Hepatocyte (in vitro differentiated cells): ENCODE data around the gene PLIN4. TPM values are rescaled to one million over a fixed set of nuclear protein-coding genes. Genes with fewer than 3 reads are reported as not detected.

ENCODE experiments used
- DNase-seq: peaks from one replicate; pipeline ENCODE4 v3.0.0-alpha.2; 2016; ENCODE audit warnings: low spot score
- H2AFZ ChIP-seq: fragments of 200-600 bp; sonication (generic); 2 replicates; pipeline ENCODE4 v1.6.0; 2016; ENCODE audit warnings: antibody characterized with exemption, mild to moderate bottlenecking
- H3K27ac ChIP-seq: fragments of 200-600 bp; sonication (generic); 2 replicates; pipeline ENCODE4 v1.5.1; 2016; ENCODE audit warnings: mild to moderate bottlenecking
- H3K27me3 ChIP-seq: fragments of 200-600 bp; sonication (generic); 2 replicates; pipeline ENCODE4 v1.6.1; 2016
- H3K36me3 ChIP-seq: fragments of 200-600 bp; sonication (generic); replicated peaks from 2 replicates; pipeline ENCODE4 v1.5.1; 2016; ENCODE audit warnings: low read depth; ENCODE audit not compliant: insufficient read depth
- H3K4me1 ChIP-seq: fragments of 200-600 bp; sonication (generic); 2 replicates; pipeline ENCODE4 v1.5.1; 2016; ENCODE audit warnings: mild to moderate bottlenecking, moderate library complexity; ENCODE audit not compliant: insufficient read depth
- H3K4me2 ChIP-seq: fragments of 200-600 bp; sonication (generic); 2 replicates; pipeline ENCODE4 v1.6.0; 2016
- H3K4me3 ChIP-seq: fragments of 200-600 bp; sonication (generic); 2 replicates; pipeline ENCODE4 v1.5.1; 2016; ENCODE audit warnings: mild to moderate bottlenecking
- H3K79me2 ChIP-seq: fragments of 200-600 bp; sonication (generic); 2 replicates; pipeline ENCODE4 v1.6.0; 2017; ENCODE audit warnings: mild to moderate bottlenecking
- H3K9me2 ChIP-seq: fragments of 200-600 bp; sonication (generic); replicated peaks from 2 replicates; pipeline ENCODE4 v1.6.0; 2017; ENCODE audit warnings: mild to moderate bottlenecking; ENCODE audit not compliant: insufficient read depth
- H3K9me3 ChIP-seq: fragments of 200-600 bp; sonication (generic); 2 replicates; pipeline ENCODE4 v1.5.1; 2016; ENCODE audit warnings: low read depth, mild to moderate bottlenecking
- H4K20me1 ChIP-seq: fragments of 200-600 bp; sonication (generic); 2 replicates; pipeline ENCODE4 v1.6.0; 2016; ENCODE audit warnings: mild to moderate bottlenecking; ENCODE audit not compliant: insufficient read depth, poor library complexity, severe bottlenecking
- CTCF ChIP-seq: fragments of 200-600 bp; sonication (generic); IDR thresholded peaks from 2 replicates; pipeline ENCODE4 v1.5.1; 2016; ENCODE audit warnings: antibody characterized with exemption, mild to moderate bottlenecking; ENCODE audit not compliant: poor library complexity
- EZH2 ChIP-seq: fragments of 200-600 bp; sonication (generic); IDR thresholded peaks from 2 replicates; pipeline ENCODE4 v1.6.1; 2016; ENCODE audit warnings: antibody characterized with exemption, mild to moderate bottlenecking, borderline replicate concordance
- EZH2phosphoT487 ChIP-seq: fragments of 200-600 bp; sonication (generic); IDR thresholded peaks from one replicate; pipeline ENCODE4 v1.6.1; 2018; ENCODE audit warnings: antibody characterized with exemption, mild to moderate bottlenecking, low read depth, moderate library complexity; ENCODE audit not compliant: unreplicated experiment, severe bottlenecking
- WGBS: methylation state at CpG from one replicate; pipeline ENCODE4 v1.1.6; 2016; ENCODE audit warnings: low lambda C conversion rate; ENCODE audit errors: missing lambda C conversion rate; 5-methylcytosine and 5-hydroxymethylcytosine counted together
- polyA plus RNA-seq: library from polyadenylated mRNA; unstranded; fragments of >200 nt; fragmentation: Nextera tagmentation; extraction: Ambion mirVana; gene quantifications from 2 replicates; pipeline ENCODE4 v1.2.1, GENCODE V29; 2016
- total RNA-seq: library from RNA; depleted of rRNA; stranded (reverse); fragments of >200 nt; gene quantifications from 2 replicates; pipeline ENCODE4 v1.2.3, GENCODE V29; 2014

Gene PLIN4
- total and polyA plus RNA-seq, 2 experiments from 2014 or later, result 0.17 to 0.27 TPM

- whole genome bisulfite sequencing, result 22% methylated on average over 15 of the region's 25 CpGs
- Histone ChIP-seq H3K4me1 (peaks cover 8% of the 10 kb centered on the region), H3K4me3 (peak overlapping the region; percentile 14), H4K20me1 (peaks cover 19% of the 10 kb centered on the region), H3K9me2 (no peaks in the 10 kb centered on the region), H3K9me3 (no peaks in the 10 kb centered on the region), H3K27me3 (no peaks in the 10 kb centered on the region), H3K79me2 (peaks cover 31% of the 10 kb centered on the region), H2AFZ (no peak overlapping the region), H3K4me2 (peak overlapping the region; percentile 93), H3K36me3 (no peaks in the 10 kb centered on the region), H3K27ac (no peak overlapping the region)
- no peak for DNase-seq
- TF ChIP-seq CTCF (no peak), EZH2phosphoT487 (no peak), EZH2 (no peak)
Measured at GRCh38 chr19:4473011-4473762, 45.1 kb downstream of the PLIN4 start.

- 0% methylated on average over 17 of the region's 71 CpGs for WGBS
- Histone ChIP-seq H3K4me1 (peaks cover 8% of the 10 kb centered on the region), H3K9me3 (no peaks in the 10 kb centered on the region), H3K27ac (peak within 1 kb of the TSS; percentile 77), H4K20me1 (peaks cover 19% of the 10 kb centered on the region), H3K36me3 (no peaks in the 10 kb centered on the region), H3K27me3 (no peaks in the 10 kb centered on the region), H3K79me2 (peaks cover 31% of the 10 kb centered on the region), H3K4me2 (peak within 1 kb of the TSS; percentile 93), H3K4me3 (peak within 1 kb of the TSS; percentile 14), H2AFZ (peak within 1 kb of the TSS; percentile 40), H3K9me2 (no peaks in the 10 kb centered on the region)
- DNase-seq, result no peak
- TF ChIP-seq CTCF (no peak), EZH2phosphoT487 (no peak), EZH2 (no peak)
Measured at GRCh38 chr19:4472174-4472974, 45.9 kb downstream of the PLIN4 start, which contains the start of gene HDGFL2. HDGFL2 (plus strand) TSS chr19:4472297; CDS start chr19:4472351, 54 bp downstream.

- Histone ChIP-seq H3K36me3 (no peaks in the 10 kb centered on the region), H3K4me3 (peak overlapping the region; percentile 5), H4K20me1 (peaks cover 19% of the 10 kb centered on the region), H3K9me3 (no peaks in the 10 kb centered on the region), H2AFZ (peak overlapping the region; percentile 40), H3K79me2 (peaks cover 31% of the 10 kb centered on the region), H3K27me3 (no peaks in the 10 kb centered on the region), H3K4me1 (peaks cover 8% of the 10 kb centered on the region), H3K9me2 (no peaks in the 10 kb centered on the region), H3K27ac (peak overlapping the region; percentile 77), H3K4me2 (peak overlapping the region; percentile 73)
- TF ChIP-seq EZH2, result no peak
- TF ChIP-seq EZH2phosphoT487, result no peak
- TF ChIP-seq CTCF, result no peak
- WGBS, result 4% methylated on average over 29 of the region's 33 CpGs
- DNase-seq, result peak; percentile 99
Measured at GRCh38 chr19:4471403-4472173, 46.7 kb downstream of the PLIN4 start.
